Hepatocyte (in vitro differentiated cells): ENCODE data around the gene TRAF2.

ENCODE experiments used
- CTCF ChIP-seq: fragments of 200-600 bp; sonication (generic); IDR thresholded peaks from 2 replicates; pipeline ENCODE4 v1.5.1; 2016; ENCODE audit warnings: antibody characterized with exemption, mild to moderate bottlenecking; ENCODE audit not compliant: poor library complexity
- EZH2 ChIP-seq: fragments of 200-600 bp; sonication (generic); IDR thresholded peaks from 2 replicates; pipeline ENCODE4 v1.6.1; 2016; ENCODE audit warnings: antibody characterized with exemption, mild to moderate bottlenecking, borderline replicate concordance
- EZH2phosphoT487 ChIP-seq: fragments of 200-600 bp; sonication (generic); IDR thresholded peaks from one replicate; pipeline ENCODE4 v1.6.1; 2018; ENCODE audit warnings: antibody characterized with exemption, mild to moderate bottlenecking, low read depth, moderate library complexity; ENCODE audit not compliant: unreplicated experiment, severe bottlenecking

GRCh38 chr9:136847826-136848392 lies 38.4 kb upstream of the TRAF2 start:
- TF ChIP-seq CTCF, result no peak
- TF ChIP-seq EZH2, result no peak
- TF ChIP-seq EZH2phosphoT487, result no peak
